Stomach smooth muscle (tissue), 2 donors: ENCODE results near the gene SLCO3A1.

Experiments used
- H3K27ac ChIP-seq: one replicate; pipeline ENCODE4 v1.7.0; 2013; ENCODE audit warnings: mild to moderate bottlenecking, low read length, inconsistent platforms
- H3K27me3 ChIP-seq, 2 donors: one replicate each; pipeline ENCODE4 v1.7.0; 2013; ENCODE audit warnings: low read length in 2 of 2; ENCODE audit not compliant: insufficient read depth in 2 of 2, control insufficient read depth in 1 of 2
- H3K36me3 ChIP-seq, 2 donors: one replicate each; pipeline ENCODE4 v1.7.0; 2013; ENCODE audit warnings: low read length in 2 of 2; ENCODE audit not compliant: control insufficient read depth in 2 of 2, insufficient read depth in 2 of 2
- H3K4me1 ChIP-seq: one replicate; pipeline ENCODE4 v1.7.0; 2013; ENCODE audit warnings: low read length; ENCODE audit not compliant: control insufficient read depth, insufficient read depth
- H3K4me3 ChIP-seq, 2 donors: one replicate each; pipeline ENCODE4 v1.7.0; 2013; ENCODE audit warnings: low read length in 2 of 2
- H3K9ac ChIP-seq, 2 donors: one replicate each; pipeline ENCODE4 v1.7.0; 2013; ENCODE audit warnings: low read length in 2 of 2, mild to moderate bottlenecking in 1 of 2
- H3K9me3 ChIP-seq, 2 donors: one replicate each; pipeline ENCODE4 v1.7.0; 2013; ENCODE audit warnings: low read length in 2 of 2; ENCODE audit not compliant: control insufficient read depth in 2 of 2
- donor health status: healthy.
- donor health status: Pancreatic carcinoma.

Gene SLCO3A1

GRCh38 chr15:92159481-92159880 is 306.0 kb downstream of the SLCO3A1 start:
- no peaks in the 10 kb centered on the region for H3K27me3 ChIP-seq
- H3K9me3 ChIP-seq: no peaks in the 10 kb centered on the region
- no peaks in the 10 kb centered on the region for H3K4me1 ChIP-seq
- H3K4me3 ChIP-seq: no peak overlapping the region
- H3K36me3 ChIP-seq: peaks cover 0 to 5% of the 10 kb centered on the region in 2 donors
- H3K9ac ChIP-seq: no peak overlapping the region
- H3K27ac ChIP-seq: no peak overlapping the region

- H3K27me3 ChIP-seq: no peaks in the 10 kb centered on the region
- H3K27ac ChIP-seq: no peak overlapping the region
- no peaks in the 10 kb centered on the region for H3K4me1 ChIP-seq
- no peaks in the 10 kb centered on the region for H3K9me3 ChIP-seq
- H3K36me3 ChIP-seq: peaks cover 0 to 5% of the 10 kb centered on the region in 2 donors
- no peak overlapping the region for H3K4me3 ChIP-seq
- no peak overlapping the region for H3K9ac ChIP-seq
Observed at GRCh38 chr15:92159906-92160841, 306.7 kb downstream of the SLCO3A1 start.

GRCh38 chr15:92161039-92161670 is 307.6 kb downstream of the SLCO3A1 start:
- no peak overlapping the region for H3K4me3 ChIP-seq
- H3K4me1 ChIP-seq: no peaks in the 10 kb centered on the region
- H3K36me3 ChIP-seq: peaks cover 0 to 3% of the 10 kb centered on the region in 2 donors
- H3K27me3 ChIP-seq: no peaks in the 10 kb centered on the region
- H3K9me3 ChIP-seq: no peaks in the 10 kb centered on the region
- H3K27ac ChIP-seq: no peak overlapping the region
- no peak overlapping the region for H3K9ac ChIP-seq

- H3K4me1 ChIP-seq: no peaks in the 10 kb centered on the region
- peaks cover 0 to 3% of the 10 kb centered on the region in 2 donors for H3K36me3 ChIP-seq
- H3K27ac ChIP-seq: no peak overlapping the region
- no peaks in the 10 kb centered on the region for H3K9me3 ChIP-seq
- H3K27me3 ChIP-seq: no peaks in the 10 kb centered on the region
- no peak overlapping the region for H3K4me3 ChIP-seq
- no peak overlapping the region for H3K9ac ChIP-seq
Observed at GRCh38 chr15:92162657-92163056, 309.1 kb downstream of the SLCO3A1 start.

GRCh38 chr15:92163641-92164040 is 310.1 kb downstream of the SLCO3A1 start:
- H3K27ac ChIP-seq: no peak overlapping the region
- H3K27me3 ChIP-seq: no peaks in the 10 kb centered on the region
- no peak overlapping the region for H3K9ac ChIP-seq
- no peaks in the 10 kb centered on the region for H3K9me3 ChIP-seq
- H3K4me3 ChIP-seq: no peak overlapping the region
- H3K4me1 ChIP-seq: no peaks in the 10 kb centered on the region
- peaks cover 0 to 3% of the 10 kb centered on the region in 2 donors for H3K36me3 ChIP-seq

- Histone ChIP-seq H3K27ac (no peak overlapping the region), H3K4me3 (no peak overlapping the region), H3K36me3 (peaks cover 0 to 3% of the 10 kb centered on the region in 2 donors), H3K27me3 (no peaks in the 10 kb centered on the region), H3K9me3 (no peaks in the 10 kb centered on the region), H3K9ac (no peak overlapping the region), H3K4me1 (no peaks in the 10 kb centered on the region)
Observed at GRCh38 chr15:92164327-92165000, 311.0 kb downstream of the SLCO3A1 start.

- H3K9ac ChIP-seq: no peak overlapping the region
- H3K27me3 ChIP-seq: no peaks in the 10 kb centered on the region
- no peaks in the 10 kb centered on the region for H3K9me3 ChIP-seq
- no peaks in the 10 kb centered on the region for H3K4me1 ChIP-seq
- H3K27ac ChIP-seq: no peak overlapping the region
- peaks cover 0 to 3% of the 10 kb centered on the region in 2 donors for H3K36me3 ChIP-seq
- H3K4me3 ChIP-seq: no peak overlapping the region
Observed at GRCh38 chr15:92165001-92165346, 311.5 kb downstream of the SLCO3A1 start.

GRCh38 chr15:92166029-92166428 is 312.5 kb downstream of the SLCO3A1 start:
- peaks cover 0 to 3% of the 10 kb centered on the region in 2 donors for H3K36me3 ChIP-seq
- no peak overlapping the region for H3K27ac ChIP-seq
- H3K9me3 ChIP-seq: no peaks in the 10 kb centered on the region
- H3K27me3 ChIP-seq: no peaks in the 10 kb centered on the region
- H3K9ac ChIP-seq: no peak overlapping the region
- H3K4me3 ChIP-seq: no peak overlapping the region
- H3K4me1 ChIP-seq: no peaks in the 10 kb centered on the region

- H3K36me3 ChIP-seq: peaks cover 0 to 3% of the 10 kb centered on the region in 2 donors
- no peak overlapping the region for H3K9ac ChIP-seq
- H3K4me1 ChIP-seq: no peaks in the 10 kb centered on the region
- H3K27ac ChIP-seq: no peak overlapping the region
- no peaks in the 10 kb centered on the region for H3K27me3 ChIP-seq
- no peaks in the 10 kb centered on the region for H3K9me3 ChIP-seq
- no peak overlapping the region for H3K4me3 ChIP-seq
Observed at GRCh38 chr15:92166751-92167405, 313.4 kb downstream of the SLCO3A1 start.

- Histone ChIP-seq H3K4me1 (no peaks in the 10 kb centered on the region), H3K9ac (no peak overlapping the region), H3K4me3 (no peak overlapping the region), H3K36me3 (peaks cover 0 to 3% of the 10 kb centered on the region in 2 donors), H3K27me3 (no peaks in the 10 kb centered on the region), H3K27ac (no peak overlapping the region), H3K9me3 (no peaks in the 10 kb centered on the region)
Observed at GRCh38 chr15:92167451-92167850, 313.9 kb downstream of the SLCO3A1 start.
